ENCODE results near the gene TET3.

- TF ChIP-seq EZH2 (IDR thresholded peaks at IDR 0.05) (no peak), POLR2AphosphoS5 (IDR thresholded peaks at IDR 0.05; ENCODE audit: borderline replicate concordance, low read depth, low read length) (no peak)
Observed at GRCh38 chr2:74024216-74024615, 39.5 kb downstream of the TET3 start.
